GM12801 (cell line): ENCODE measurements around the gene SMR3A.

ENCODE experiments used
- TF ChIP-seq, protein P1 (sequence below): IDR thresholded peaks from one replicate; pipeline ENCODE4 v1.5.1; 2011; ENCODE audit warnings: control low read depth; ENCODE audit not compliant: insufficient read length; ENCODE audit errors: extremely low read depth

The SMR3A gene

DNA sequence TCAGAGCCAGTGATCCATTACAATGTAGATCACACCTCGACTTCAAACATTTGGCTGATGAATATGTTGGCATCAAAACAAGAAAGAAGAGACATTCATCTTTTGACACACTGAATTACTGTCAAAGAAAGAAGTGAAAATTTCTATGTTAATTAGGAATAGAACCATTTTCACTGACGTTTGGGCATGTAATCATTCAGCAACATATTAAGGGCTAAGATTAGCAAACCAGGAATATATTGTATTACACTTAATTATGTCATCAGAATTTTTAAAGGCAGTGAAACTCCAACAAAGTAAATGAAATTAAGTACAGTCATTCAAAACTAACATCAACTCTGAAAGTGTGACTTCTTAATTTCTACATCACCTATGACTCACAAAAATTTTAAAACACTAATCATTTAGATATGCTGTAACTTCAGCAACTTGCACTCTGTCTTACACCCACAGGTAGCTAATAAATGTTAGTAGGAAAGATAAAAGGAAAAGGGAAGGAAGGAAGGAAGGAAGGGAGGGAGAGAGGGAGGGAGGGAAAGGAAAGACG is 1.4 kb upstream of the SMR3A start:
- TF ChIP-seq, protein P1, sequence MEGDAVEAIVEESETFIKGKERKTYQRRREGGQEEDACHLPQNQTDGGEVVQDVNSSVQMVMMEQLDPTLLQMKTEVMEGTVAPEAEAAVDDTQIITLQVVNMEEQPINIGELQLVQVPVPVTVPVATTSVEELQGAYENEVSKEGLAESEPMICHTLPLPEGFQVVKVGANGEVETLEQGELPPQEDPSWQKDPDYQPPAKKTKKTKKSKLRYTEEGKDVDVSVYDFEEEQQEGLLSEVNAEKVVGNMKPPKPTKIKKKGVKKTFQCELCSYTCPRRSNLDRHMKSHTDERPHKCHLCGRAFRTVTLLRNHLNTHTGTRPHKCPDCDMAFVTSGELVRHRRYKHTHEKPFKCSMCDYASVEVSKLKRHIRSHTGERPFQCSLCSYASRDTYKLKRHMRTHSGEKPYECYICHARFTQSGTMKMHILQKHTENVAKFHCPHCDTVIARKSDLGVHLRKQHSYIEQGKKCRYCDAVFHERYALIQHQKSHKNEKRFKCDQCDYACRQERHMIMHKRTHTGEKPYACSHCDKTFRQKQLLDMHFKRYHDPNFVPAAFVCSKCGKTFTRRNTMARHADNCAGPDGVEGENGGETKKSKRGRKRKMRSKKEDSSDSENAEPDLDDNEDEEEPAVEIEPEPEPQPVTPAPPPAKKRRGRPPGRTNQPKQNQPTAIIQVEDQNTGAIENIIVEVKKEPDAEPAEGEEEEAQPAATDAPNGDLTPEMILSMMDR, result no peak

DNA sequence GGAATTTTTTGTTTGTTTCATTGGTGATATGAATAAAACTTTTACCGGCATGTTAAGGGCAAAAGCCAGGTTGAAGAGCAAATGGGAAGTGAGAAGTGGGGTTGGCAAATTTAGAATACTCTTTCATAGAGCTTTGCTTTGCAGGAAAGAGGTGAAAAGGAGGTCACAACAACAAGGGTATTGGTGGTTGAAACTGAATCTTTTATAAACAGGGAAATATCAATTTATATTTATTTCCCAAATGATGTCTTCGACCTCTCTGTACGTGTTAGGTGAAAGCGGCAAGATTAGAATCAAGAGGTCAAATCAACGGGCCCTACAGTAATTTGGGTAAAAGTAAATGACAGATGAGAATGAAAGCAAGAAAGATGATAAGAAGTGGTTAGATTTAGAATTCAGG is 3.4 kb downstream of the SMR3A start:
- TF ChIP-seq, protein P1, result no peak

DNA sequence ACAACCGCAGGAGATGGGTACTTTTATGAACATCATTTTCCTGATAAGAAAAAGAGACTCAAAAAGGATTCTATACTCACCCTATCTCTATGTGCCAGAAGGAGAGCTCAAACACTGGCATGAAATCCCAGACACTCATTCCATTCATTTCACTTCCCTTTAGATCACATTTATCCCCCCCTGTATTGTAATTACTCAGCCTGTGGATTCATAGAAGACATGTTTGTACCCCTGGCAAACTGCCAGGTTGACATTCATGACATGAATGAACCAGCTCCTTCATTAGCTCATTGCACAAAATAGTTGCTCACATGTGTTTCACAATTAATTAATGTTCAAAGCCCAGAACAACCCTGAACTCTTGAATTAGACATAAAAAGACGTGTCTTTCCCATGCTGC is 4.9 kb downstream of the SMR3A start:
- TF ChIP-seq, protein P1, result no peak

DNA sequence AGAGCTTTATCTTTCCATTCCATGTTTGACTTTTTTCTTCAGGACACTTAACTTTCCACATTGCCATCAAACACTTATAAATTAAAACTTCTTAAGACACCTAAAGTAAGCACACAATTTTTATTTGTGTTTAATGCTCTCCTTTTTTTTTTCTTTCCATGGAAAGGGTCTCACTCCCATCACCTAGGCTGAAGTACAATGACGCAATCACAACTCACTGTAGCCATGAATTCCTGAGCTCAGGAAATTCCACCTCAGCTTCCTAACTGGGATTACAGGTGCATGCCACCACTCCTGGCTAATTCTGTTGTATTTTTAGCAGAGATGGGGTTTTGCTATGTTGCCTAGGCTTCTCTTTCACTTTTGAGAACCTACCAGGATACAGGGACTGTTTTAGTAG is 7.3 kb downstream of the SMR3A start:
- TF ChIP-seq, protein P1, result no peak

DNA sequence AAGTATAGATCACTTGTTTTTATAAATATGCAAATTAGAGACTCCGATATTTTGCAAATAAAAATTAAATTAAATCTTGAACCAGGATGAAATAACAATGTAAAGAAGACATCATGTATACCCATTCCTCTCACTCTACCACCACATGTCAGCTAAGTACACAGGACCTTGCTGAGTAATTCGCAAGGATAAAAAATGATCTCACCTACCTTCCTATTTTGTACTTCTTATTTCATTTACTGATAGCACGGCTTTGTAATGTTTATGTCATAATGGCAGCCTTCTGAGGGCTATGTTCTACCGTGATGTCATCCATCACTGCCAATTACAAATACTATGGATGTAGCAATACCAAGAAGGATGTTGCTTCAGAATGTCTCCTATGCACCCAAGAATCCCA is 11.4 kb downstream of the SMR3A start:
- TF ChIP-seq, protein P1, result no peak

DNA sequence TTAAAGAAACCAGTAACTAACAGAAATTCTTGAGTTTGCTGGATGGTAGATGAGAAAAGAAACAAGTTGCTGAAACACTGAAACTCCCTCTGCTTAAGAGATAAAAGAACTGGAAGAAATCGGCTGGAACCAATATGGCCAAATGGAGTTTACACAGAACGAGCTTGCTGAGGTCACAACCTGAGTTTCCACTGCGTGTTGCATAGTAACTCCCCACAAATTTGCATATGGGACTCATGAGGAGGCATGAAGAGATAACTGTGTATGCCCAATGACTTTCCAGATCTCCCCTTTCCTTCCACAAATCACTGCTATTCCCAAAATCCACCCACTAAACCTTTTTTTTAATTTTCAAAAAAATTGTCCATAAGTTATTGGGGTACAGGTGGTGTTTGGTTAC is 12.2 kb downstream of the SMR3A start:
- TF ChIP-seq, protein P1, result no peak

DNA sequence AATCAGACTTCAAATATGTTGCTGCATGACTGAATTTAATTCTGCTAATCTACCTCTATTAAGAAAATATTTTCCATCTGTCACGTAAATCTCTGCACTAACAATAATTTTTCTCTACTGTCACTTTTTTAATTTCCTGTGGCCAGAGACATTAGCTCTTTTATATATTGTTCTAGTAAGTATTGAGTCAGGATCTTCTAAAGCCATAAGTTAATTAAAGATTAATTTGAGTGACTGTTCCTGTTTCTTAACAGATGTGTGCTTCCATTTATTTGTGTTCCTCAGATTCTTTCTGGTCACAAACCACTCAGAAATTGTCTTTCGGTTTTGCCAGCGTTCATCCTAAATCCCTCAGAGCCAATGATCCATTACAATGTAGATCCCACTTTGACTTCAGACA is 20.0 kb downstream of the SMR3A start:
- TF ChIP-seq, protein P1, result no peak
